HG03175 (cell line): ENCODE measurements around the gene FIG4.
"Not testable (repeated sequence)": the region's sequence is repeated elsewhere in the genome, so short reads cannot be mapped to it uniquely, and the experiment has no call there.

Experiments used
- ATAC-seq: cut with Tn5 transposase; IDR thresholded peaks from one replicate; pipeline ENCODE4 v1.9.1; 2021; ENCODE audit warnings: mild to moderate bottlenecking, moderate library complexity; ENCODE audit not compliant: unreplicated experiment

The FIG4 gene

GRCh38 chr6:109841869-109842268 lies 150.8 kb downstream of the FIG4 start:
- ATAC-seq: no peak

- no peak for ATAC-seq
Observed at GRCh38 chr6:109852713-109853112, 161.6 kb downstream of the FIG4 start.

DNA sequence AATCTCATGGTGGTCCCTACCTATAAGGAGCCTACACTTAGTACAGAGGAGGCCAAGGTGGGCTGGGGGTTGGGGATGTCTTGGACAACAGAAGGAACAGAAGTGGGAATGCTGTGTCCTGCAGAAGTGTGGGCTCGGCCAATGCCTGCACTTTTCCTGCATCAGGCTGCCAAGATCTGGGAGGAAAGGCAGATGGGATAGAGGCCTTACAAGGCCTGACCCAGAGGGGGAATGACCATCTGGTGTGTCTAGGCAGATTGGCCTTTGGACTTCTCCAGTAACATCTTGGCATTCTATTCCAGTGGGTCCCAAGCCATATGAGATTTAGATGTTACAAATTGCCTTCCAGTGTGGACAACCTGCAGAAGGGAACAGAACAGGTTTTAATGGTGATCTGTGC lies 162.3 kb downstream of the FIG4 start:
- ATAC-seq: no peak

DNA sequence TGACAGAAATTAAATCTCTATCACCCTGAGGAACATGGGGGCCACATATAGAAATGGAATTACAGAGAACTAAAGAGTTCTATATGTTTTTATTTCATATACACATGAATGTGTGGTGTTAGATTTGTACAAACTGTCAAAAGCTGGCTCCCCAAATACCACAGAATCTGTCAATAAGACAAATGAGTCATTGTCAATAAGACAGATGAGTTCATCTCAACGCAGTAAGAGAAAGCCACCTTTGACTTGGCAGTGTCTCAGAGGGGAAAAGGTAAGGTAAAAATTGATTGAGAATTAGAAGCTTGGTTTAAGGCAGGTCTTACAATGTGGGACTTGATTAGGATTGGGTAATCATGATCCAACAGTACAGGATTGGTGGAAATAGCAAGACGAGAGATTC lies 162.9 kb downstream of the FIG4 start:
- no peak for ATAC-seq

GRCh38 chr6:109854541-109855308 lies 163.6 kb downstream of the FIG4 start:
- no peak for ATAC-seq

GRCh38 chr6:109855476-109856040 lies 164.5 kb downstream of the FIG4 start:
- not testable (repeated sequence) for ATAC-seq

DNA sequence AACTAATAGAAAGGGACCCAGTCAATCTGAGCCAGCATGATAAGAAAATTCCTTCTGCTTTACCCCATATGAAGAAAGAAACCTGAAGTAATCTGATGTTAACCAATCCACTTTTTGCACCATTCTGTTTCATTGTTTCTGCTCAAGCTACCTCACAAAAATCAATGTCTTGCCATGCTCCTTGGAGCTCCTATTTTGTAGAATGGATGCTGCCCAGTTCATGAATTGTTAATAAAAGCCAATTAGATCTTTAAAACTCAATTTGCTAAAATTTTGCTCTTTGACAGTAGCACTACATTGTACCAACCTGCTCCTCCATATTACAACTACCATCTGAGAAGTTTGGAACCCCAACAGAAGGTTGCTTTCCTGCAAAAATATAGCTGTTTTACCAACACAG lies 170.8 kb downstream of the FIG4 start:
- no peak for ATAC-seq

DNA sequence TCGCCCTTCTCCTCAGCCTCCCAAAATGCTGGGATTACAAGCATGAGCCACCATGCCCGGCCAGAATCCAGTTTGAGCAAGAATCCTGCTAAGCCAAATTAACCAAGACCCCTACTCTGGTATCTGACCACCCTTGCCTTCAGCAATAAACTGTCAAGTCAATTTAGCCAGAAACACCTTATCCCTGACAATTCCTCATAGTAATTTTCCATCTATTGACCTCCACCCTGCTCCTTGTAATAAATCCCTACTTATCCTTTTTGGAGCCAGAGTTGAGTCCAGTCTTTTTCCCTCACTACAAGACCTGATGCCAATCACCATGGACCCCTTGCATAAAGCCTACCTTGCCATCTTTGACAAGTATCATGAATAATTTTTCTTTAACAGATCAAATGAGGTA lies 173.0 kb downstream of the FIG4 start:
- ATAC-seq: no peak

- no peak for ATAC-seq
Observed at GRCh38 chr6:109865968-109866367, 174.9 kb downstream of the FIG4 start.

DNA sequence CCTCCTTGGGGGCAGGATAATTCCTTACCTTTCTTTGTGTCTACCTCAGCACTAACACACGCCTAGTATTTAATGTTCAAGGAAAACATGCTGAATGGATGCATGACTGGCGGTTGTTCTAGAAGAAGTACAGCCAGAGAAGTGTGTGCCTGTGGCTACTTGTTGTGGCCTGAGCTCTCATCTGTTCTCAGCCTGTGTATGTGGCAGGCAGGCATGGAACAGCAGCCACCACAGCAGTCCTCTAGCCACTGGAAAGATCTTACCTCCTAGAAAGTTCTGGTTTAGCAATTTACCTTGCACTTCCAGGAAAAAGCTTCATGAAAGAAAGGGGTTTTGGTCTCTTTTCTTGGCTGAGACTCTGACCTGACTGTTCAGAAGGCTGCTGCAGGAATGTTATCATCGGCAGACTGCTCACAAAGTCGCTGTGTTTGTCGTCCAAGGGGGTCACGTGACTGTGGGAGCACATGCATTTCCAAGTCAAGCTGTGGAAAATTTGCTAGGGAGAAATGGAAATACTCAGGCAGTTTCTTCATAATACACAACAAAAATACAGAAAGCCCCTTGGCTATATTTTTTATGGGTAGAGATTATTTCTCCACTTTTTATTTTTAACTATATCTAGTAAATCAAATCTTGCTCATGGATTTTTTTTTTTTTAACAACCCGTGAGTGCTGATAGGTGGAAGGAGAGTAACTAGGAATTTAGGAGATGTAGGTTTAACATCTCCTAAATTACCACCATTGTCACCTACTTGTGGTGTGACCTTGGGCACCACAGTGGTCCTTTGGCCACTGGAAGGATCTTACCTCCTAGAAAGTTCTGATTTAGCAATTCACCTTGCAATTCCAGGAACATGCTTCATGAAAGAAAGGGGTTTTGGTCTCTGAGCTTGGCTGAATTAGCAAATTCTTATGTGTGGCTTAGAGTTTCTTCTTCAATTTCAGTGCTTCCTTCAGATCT lies 176.2 kb downstream of the FIG4 start:
- ATAC-seq: no peak

GRCh38 chr6:109867970-109868358 lies 176.9 kb downstream of the FIG4 start:
- ATAC-seq: no peak

GRCh38 chr6:109869398-109870088 lies 178.4 kb downstream of the FIG4 start:
- not testable (repeated sequence) for ATAC-seq

DNA sequence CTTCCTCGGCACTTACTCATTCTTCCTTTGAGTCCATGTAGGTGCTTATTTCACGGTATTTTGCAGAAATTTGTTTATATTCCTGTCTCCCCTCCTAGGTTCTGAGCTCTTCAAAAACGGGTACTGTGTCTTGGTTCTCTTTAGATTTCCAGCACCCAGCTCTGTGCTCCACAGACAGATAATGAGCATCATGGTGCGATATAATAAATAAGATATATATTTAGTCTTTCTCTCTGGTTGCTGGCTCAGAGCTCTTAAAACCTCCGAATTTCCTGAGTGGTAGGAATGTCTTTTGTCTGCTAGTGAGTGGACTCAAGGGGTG lies 179.0 kb downstream of the FIG4 start:
- ATAC-seq: no peak

GRCh38 chr6:109872549-109872948 lies 181.5 kb downstream of the FIG4 start:
- no peak for ATAC-seq

- ATAC-seq: no peak
Observed at GRCh38 chr6:109872968-109873545, 182.0 kb downstream of the FIG4 start.

- no peak for ATAC-seq
Observed at GRCh38 chr6:109874086-109874485, 183.0 kb downstream of the FIG4 start.

GRCh38 chr6:109874621-109875020 lies 183.5 kb downstream of the FIG4 start:
- no peak for ATAC-seq
